SU-DHL-6 (cell line): ENCODE results near the gene ABCA6.

Experiments
- EZH2phosphoT487 ChIP-seq: fragments of 200-600 bp; sonication (generic), shearing (Covaris generic); conservative IDR thresholded peaks from 2 replicates; pipeline ENCODE4 v1.6.1; 2018; ENCODE audit warnings: mild to moderate bottlenecking, antibody characterized with exemption, low read length, moderate library complexity, mixed read lengths
- TF ChIP-seq, protein P1 (sequence below): fragments of 200-600 bp; sonication (generic); IDR thresholded peaks from one replicate; pipeline ENCODE4 v1.5.1; 2017; ENCODE audit warnings: antibody characterized with exemption, mild to moderate bottlenecking, low read length, moderate library complexity; ENCODE audit not compliant: insufficient read depth, poor library complexity, severe bottlenecking

DNA sequence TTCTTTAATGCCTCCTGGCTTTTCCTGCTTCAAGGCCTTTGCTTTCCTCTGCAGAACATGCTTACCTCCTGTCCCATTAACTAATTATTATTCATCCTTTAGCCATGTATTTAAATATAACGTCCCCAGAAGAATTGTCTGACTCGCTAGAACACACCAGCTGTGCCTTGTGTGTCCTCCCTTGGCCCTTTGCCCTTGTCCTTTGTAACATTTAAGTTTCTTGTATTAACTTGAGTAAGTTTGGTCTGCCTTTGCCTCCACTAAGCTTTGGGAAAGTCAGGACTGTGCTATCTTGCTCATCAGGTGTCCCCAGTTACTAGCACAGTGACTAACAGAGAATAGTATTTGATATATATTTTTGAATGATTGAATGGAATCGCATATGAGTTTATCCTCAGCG, 51.3 kb downstream of the ABCA6 start:
- no peak for TF ChIP-seq EZH2phosphoT487
- TF ChIP-seq, protein P1, sequence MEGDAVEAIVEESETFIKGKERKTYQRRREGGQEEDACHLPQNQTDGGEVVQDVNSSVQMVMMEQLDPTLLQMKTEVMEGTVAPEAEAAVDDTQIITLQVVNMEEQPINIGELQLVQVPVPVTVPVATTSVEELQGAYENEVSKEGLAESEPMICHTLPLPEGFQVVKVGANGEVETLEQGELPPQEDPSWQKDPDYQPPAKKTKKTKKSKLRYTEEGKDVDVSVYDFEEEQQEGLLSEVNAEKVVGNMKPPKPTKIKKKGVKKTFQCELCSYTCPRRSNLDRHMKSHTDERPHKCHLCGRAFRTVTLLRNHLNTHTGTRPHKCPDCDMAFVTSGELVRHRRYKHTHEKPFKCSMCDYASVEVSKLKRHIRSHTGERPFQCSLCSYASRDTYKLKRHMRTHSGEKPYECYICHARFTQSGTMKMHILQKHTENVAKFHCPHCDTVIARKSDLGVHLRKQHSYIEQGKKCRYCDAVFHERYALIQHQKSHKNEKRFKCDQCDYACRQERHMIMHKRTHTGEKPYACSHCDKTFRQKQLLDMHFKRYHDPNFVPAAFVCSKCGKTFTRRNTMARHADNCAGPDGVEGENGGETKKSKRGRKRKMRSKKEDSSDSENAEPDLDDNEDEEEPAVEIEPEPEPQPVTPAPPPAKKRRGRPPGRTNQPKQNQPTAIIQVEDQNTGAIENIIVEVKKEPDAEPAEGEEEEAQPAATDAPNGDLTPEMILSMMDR = no peak
